CD4-positive, alpha-beta T cell (primary cell): ENCODE measurements around the gene TTN. TPM values are rescaled to one million over a fixed set of nuclear protein-coding genes. Genes with fewer than 3 reads are reported as not detected.

Source experiments
- ATAC-seq: fragments of 200-7000 bp; cut with Tn5 transposase; one replicate; pipeline ENCODE4 v1.10.0; 2022; ENCODE audit warnings: mild to moderate bottlenecking; ENCODE audit not compliant: poor library complexity
- CTCF ChIA-PET: fragments of 350-600 bp; sonication (Branson Sonifier 250); formaldehyde crosslinking; loops from one replicate; lab custom pipeline; 2021; ENCODE audit warnings: antibody characterized with exemption, inconsistent platforms; lab: Charles Lee
- POLR2A ChIA-PET: fragments of 350-600 bp; sonication (Branson Sonifier 250); formaldehyde crosslinking; loops from one replicate; lab custom pipeline; 2021; ENCODE audit warnings: antibody characterized with exemption, inconsistent platforms; lab: Charles Lee
- DNase-seq, 14 experiments: peaks; one replicate each; pipeline ENCODE4 v3.0.0-alpha.2; 2013 to 2020; ENCODE audit warnings: mixed read lengths in 2 of 14
- H3K27ac ChIP-seq, 2 donors: one replicate each; pipeline versions ENCODE4 v1.5.1 to v1.7.0; 2013; ENCODE audit warnings: low read length in 2 of 2, low read depth in 1 of 2, mild to moderate bottlenecking in 1 of 2
- H3K27me3 ChIP-seq, 2 experiments: 1 replicate in 1 of 2; 2 replicates in 1 of 2; pipeline versions ENCODE4 v1.6.1 to v1.7.0; 2013; ENCODE audit warnings: low read length in 2 of 2, control low read depth in 1 of 2, mild to moderate bottlenecking in 1 of 2, moderate library complexity in 1 of 2; ENCODE audit not compliant: insufficient read depth in 2 of 2, control insufficient read depth in 1 of 2
- H3K36me3 ChIP-seq: one replicate; pipeline ENCODE4 v1.6.1; 2013; ENCODE audit warnings: low read length, control low read depth; ENCODE audit not compliant: insufficient read depth
- H3K4me1 ChIP-seq: one replicate; pipeline ENCODE4 v1.6.1; 2013; ENCODE audit warnings: low read length, control low read depth; ENCODE audit not compliant: insufficient read depth
- H3K4me3 ChIP-seq: one replicate; pipeline ENCODE4 v1.5.1; 2013; ENCODE audit warnings: mild to moderate bottlenecking, low read length, moderate library complexity
- H3K9me3 ChIP-seq, 2 experiments: 1 replicate in 1 of 2; 2 replicates in 1 of 2; pipeline versions ENCODE4 v1.6.1 to v1.7.0; 2013; ENCODE audit warnings: low read length in 2 of 2, mild to moderate bottlenecking in 2 of 2, control low read depth in 1 of 2, moderate library complexity in 1 of 2; ENCODE audit not compliant: control insufficient read depth in 1 of 2, insufficient read depth in 1 of 2
- H3K27ac Mint-ChIP-seq: one replicate; pipeline ENCODE4 v1.8.0; 2020; ENCODE audit warnings: mixed read lengths
- H3K27me3 Mint-ChIP-seq: one replicate; pipeline ENCODE4 v1.8.0; 2021; ENCODE audit warnings: mixed read lengths
- H3K36me3 Mint-ChIP-seq: one replicate; pipeline ENCODE4 v1.8.0; 2021; ENCODE audit warnings: low read depth, mixed read lengths
- H3K4me1 Mint-ChIP-seq: one replicate; pipeline ENCODE4 v1.8.0; 2021; ENCODE audit warnings: low read depth, mixed read lengths
- H3K4me3 Mint-ChIP-seq: one replicate; pipeline ENCODE4 v1.8.0; 2020; ENCODE audit warnings: mild to moderate bottlenecking, mixed read lengths
- H3K9me3 Mint-ChIP-seq: one replicate; pipeline ENCODE4 v1.8.0; 2020; ENCODE audit warnings: mixed read lengths
- CTCF ChIP-seq: fragments of 200-600 bp; IDR thresholded peaks from one replicate; pipeline ENCODE4 v1.8.0; 2022; ENCODE audit warnings: antibody characterized with exemption, mild to moderate bottlenecking
- intact Hi-C, 2 experiments: fragments of 100-400 bp; cut with DNase I in 1 of 2; cut with micrococcal nuclease in 1 of 2; formaldehyde crosslinking; loops; one replicate each; pipeline versions ENCODE4 v1.15.1 to v1.9.0; 2023 to 2025; cut with DNase I, micrococcal nuclease
- total RNA-seq, 174 experiments: library from RNA in 2 of 174; stranded (reverse) in 2 of 174; gene quantifications; one replicate each; pipeline ENCODE4 v1.2.3 and lab custom pipeline; 2021 to 2026

The TTN gene
- total RNA-seq, 2 experiments from 2014 or later = 27.5 to 29.2 TPM

GRCh38 chr2:178811901-178812300 is 4.7 kb upstream of the TTN start:
- POLR2A ChIA-PET = interaction anchor here (0.6 to 1.3 kb wide), 2 partner anchors 8 to 22 kb away, joined by 3 read pairs; no protein-coding TSS in a partner anchor
- H3K36me3 Mint-ChIP-seq = peaks cover 6% of the 10 kb centered on the region
- Histone ChIP-seq H3K9me3 (no peaks in the 10 kb centered on the region), H3K4me1 (no peaks in the 10 kb centered on the region), H3K36me3 (no peaks in the 10 kb centered on the region), H3K27ac (no peak overlapping the region), H3K4me3 (no peak overlapping the region), H3K27me3 (no peaks in the 10 kb centered on the region)
- ATAC-seq (no peak), DNase-seq (no peak)
- H3K9me3 Mint-ChIP-seq = no peaks in the 10 kb centered on the region
- H3K4me3 Mint-ChIP-seq = no peak overlapping the region
- no peak for TF ChIP-seq CTCF
- H3K4me1 Mint-ChIP-seq = no peaks in the 10 kb centered on the region
- intact Hi-C loops = no loop called here
- CTCF ChIA-PET = interaction anchor here (1.3 kb wide), 1 partner anchor 16 kb away, joined by 3 read pairs; no protein-coding TSS in a partner anchor
- no peak overlapping the region for H3K27ac Mint-ChIP-seq
- no peaks in the 10 kb centered on the region for H3K27me3 Mint-ChIP-seq

GRCh38 chr2:178811045-178811444 is 3.8 kb upstream of the TTN start:
- no peak overlapping the region for H3K27ac Mint-ChIP-seq

GRCh38 chr2:178810422-178810821 is 3.2 kb upstream of the TTN start:
- ChIA-PET CTCF (no interaction called here), POLR2A (no interaction called here)
- no peak for ATAC-seq
- Histone ChIP-seq H3K4me1 (no peaks in the 10 kb centered on the region), H3K27me3 (no peaks in the 10 kb centered on the region), H3K4me3 (no peak overlapping the region), H3K36me3 (no peaks in the 10 kb centered on the region), H3K27ac (no peak overlapping the region), H3K9me3 (no peaks in the 10 kb centered on the region)
- intact Hi-C loops = no loop called here
- no peak overlapping the region for H3K4me3 Mint-ChIP-seq
- H3K27me3 Mint-ChIP-seq = no peaks in the 10 kb centered on the region
- H3K9me3 Mint-ChIP-seq = no peaks in the 10 kb centered on the region
- no peak overlapping the region for H3K27ac Mint-ChIP-seq
- H3K4me1 Mint-ChIP-seq = no peaks in the 10 kb centered on the region
- no peak for TF ChIP-seq CTCF
- no peak for DNase-seq
- H3K36me3 Mint-ChIP-seq = peaks cover 6% of the 10 kb centered on the region

More at GRCh38 chr2:178811045-178811444, 3.8 kb upstream of the TTN start:
- no peak for DNase-seq
- H3K4me3 Mint-ChIP-seq = no peak overlapping the region
- H3K4me1 Mint-ChIP-seq = no peaks in the 10 kb centered on the region
- Histone ChIP-seq H3K9me3 (no peaks in the 10 kb centered on the region), H3K4me3 (no peak overlapping the region), H3K36me3 (no peaks in the 10 kb centered on the region), H3K27ac (no peak overlapping the region), H3K4me1 (no peaks in the 10 kb centered on the region), H3K27me3 (no peaks in the 10 kb centered on the region)
- ChIA-PET POLR2A (interaction anchor here (1.3 kb wide), 1 partner anchor 9 kb away, joined by 3 read pairs; no protein-coding TSS in a partner anchor), CTCF (no interaction called here)
- no peaks in the 10 kb centered on the region for H3K9me3 Mint-ChIP-seq
- no peaks in the 10 kb centered on the region for H3K27me3 Mint-ChIP-seq
- peaks cover 6% of the 10 kb centered on the region for H3K36me3 Mint-ChIP-seq
- no peak for ATAC-seq
- no peak for TF ChIP-seq CTCF
- intact Hi-C loops = no loop called here
